Right renal cortex interstitium (tissue), 3 donors: ENCODE measurements around the gene NUAK2. TPM values are rescaled to one million over a fixed set of nuclear protein-coding genes. Genes with fewer than 3 reads are reported as not detected.

Experiments
- DNase-seq, 3 donors: peaks; one replicate each; pipeline ENCODE4 v3.0.0-alpha.2; 2013; ENCODE audit warnings: low read depth in 3 of 3, low spot score in 2 of 3
- polyA plus RNA-seq, 3 donors: library from polyadenylated mRNA; unstranded; fragments of 120-200 nt; gene quantifications; one replicate each; pipeline ENCODE4 v1.2.1, GENCODE V29; 2013; ENCODE audit not compliant: insufficient read length in 3 of 3

The NUAK2 gene
- polyA plus RNA-seq, 3 donors, result 5.8 to 9.9 (median 9.2) TPM

- DNase-seq, result no peak
Observed at GRCh38 chr1:205323794-205324193, 2.2 kb upstream of the NUAK2 start.

- DNase-seq, result no peak
Observed at GRCh38 chr1:205321959-205322283, 376 bp upstream of the NUAK2 start.

GRCh38 chr1:205319081-205320018 is 2.2 kb downstream of the NUAK2 start:
- DNase-seq, result no peak

- no peak for DNase-seq
Observed at GRCh38 chr1:205318231-205318991, 3.1 kb downstream of the NUAK2 start.

GRCh38 chr1:205317311-205317917 is 4.1 kb downstream of the NUAK2 start:
- DNase-seq, result no peak

GRCh38 chr1:205316161-205316566 is 5.4 kb downstream of the NUAK2 start:
- DNase-seq, result no peak

- DNase-seq, result no peak
Observed at GRCh38 chr1:205315008-205315618, 6.4 kb downstream of the NUAK2 start.

GRCh38 chr1:205313563-205314308 is 7.8 kb downstream of the NUAK2 start:
- DNase-seq, result no peak

GRCh38 chr1:205312866-205313562 is 8.5 kb downstream of the NUAK2 start:
- no peak for DNase-seq

GRCh38 chr1:205310976-205311704 is 10.4 kb downstream of the NUAK2 start:
- DNase-seq, result no peak

- DNase-seq, result no peak
Observed at GRCh38 chr1:205309741-205310140, 11.8 kb downstream of the NUAK2 start.

GRCh38 chr1:205306929-205307566 is 14.5 kb downstream of the NUAK2 start:
- no peak for DNase-seq

GRCh38 chr1:205304695-205305070 is 16.9 kb downstream of the NUAK2 start:
- no peak for DNase-seq

- no peak for DNase-seq
Observed at GRCh38 chr1:205304046-205304694, 17.4 kb downstream of the NUAK2 start.

- DNase-seq, result no peak
Observed at GRCh38 chr1:205303247-205303888, 18.2 kb downstream of the NUAK2 start.

GRCh38 chr1:205301842-205302588 is 19.5 kb downstream of the NUAK2 start:
- no peak for DNase-seq
